ENCODE data around the gene CCSER2.

Gene CCSER2

DNA sequence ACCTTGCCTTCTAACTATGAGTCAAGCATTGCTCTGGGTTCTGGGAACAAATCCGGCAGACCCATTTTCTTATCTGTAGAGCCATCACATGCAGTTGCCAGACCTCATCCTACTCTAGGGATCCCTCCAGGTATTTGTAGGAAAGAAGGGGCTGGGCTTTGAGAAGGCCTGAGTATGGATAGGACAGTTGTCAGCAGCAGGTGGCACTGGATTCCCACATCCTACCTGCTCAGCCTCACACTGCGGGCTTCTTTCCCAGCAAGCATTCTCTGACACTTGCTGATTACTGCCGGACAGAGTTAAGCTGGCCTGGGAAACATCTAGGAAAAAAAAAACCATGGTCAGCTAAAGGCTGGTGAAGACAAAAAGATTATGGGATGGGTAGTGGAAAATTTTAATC, 224.1 kb downstream of the CCSER2 start:
- no peak for DNase-seq (ENCODE audit: extremely low spot score)
- CTCF ChIA-PET, result interaction anchor here (1.0 kb wide), 1 partner anchor 15 kb away, joined by 3 read pairs; no protein-coding TSS in a partner anchor
- TF ChIP-seq ZNF384 (IDR thresholded peaks at IDR 0.05) (no peak), L3MBTL2 (conservative IDR thresholded peaks at IDR 0.05) (no peak), CTBP1 (IDR thresholded peaks at IDR 0.05; ENCODE audit: borderline replicate concordance) (no peak), ARNT (IDR thresholded peaks at IDR 0.05) (no peak), HDGF (IDR thresholded peaks at IDR 0.05; ENCODE audit: borderline replicate concordance) (no peak), FOXA1 (IDR thresholded peaks at IDR 0.05) (no peak), FOXK2 (IDR thresholded peaks at IDR 0.05) (no peak), SUZ12 (IDR thresholded peaks at IDR 0.05) (no peak), ELF4 (IDR thresholded peaks at IDR 0.05) (no peak), LEF1 (IDR thresholded peaks at IDR 0.05; ENCODE audit: borderline replicate concordance) (no peak), SP1 (IDR thresholded peaks at IDR 0.05) (no peak), BHLHE40 (IDR thresholded peaks at IDR 0.05; ENCODE audit: borderline replicate concordance) (no peak), FOXM1 (IDR thresholded peaks at IDR 0.05; ENCODE audit: borderline replicate concordance) (no peak), NFRKB (IDR thresholded peaks at IDR 0.05) (no peak), TARDBP (IDR thresholded peaks at IDR 0.05) (no peak)
- TF ChIP-seq, protein P1, sequence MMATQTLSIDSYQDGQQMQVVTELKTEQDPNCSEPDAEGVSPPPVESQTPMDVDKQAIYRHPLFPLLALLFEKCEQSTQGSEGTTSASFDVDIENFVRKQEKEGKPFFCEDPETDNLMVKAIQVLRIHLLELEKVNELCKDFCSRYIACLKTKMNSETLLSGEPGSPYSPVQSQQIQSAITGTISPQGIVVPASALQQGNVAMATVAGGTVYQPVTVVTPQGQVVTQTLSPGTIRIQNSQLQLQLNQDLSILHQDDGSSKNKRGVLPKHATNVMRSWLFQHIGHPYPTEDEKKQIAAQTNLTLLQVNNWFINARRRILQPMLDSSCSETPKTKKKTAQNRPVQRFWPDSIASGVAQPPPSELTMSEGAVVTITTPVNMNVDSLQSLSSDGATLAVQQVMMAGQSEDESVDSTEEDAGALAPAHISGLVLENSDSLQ (IDR thresholded peaks at IDR 0.05), result no peak
- POLR2A ChIA-PET, result no interaction called here

- DNase-seq (ENCODE audit: extremely low spot score), result no peak
- ChIA-PET POLR2A (no interaction called here), CTCF (no interaction called here)
- TF ChIP-seq NFRKB (IDR thresholded peaks at IDR 0.05), result no peak
- no peak for TF ChIP-seq HDGF (IDR thresholded peaks at IDR 0.05; ENCODE audit: borderline replicate concordance)
- no peak for TF ChIP-seq BHLHE40 (IDR thresholded peaks at IDR 0.05; ENCODE audit: borderline replicate concordance)
- TF ChIP-seq, protein P1 (IDR thresholded peaks at IDR 0.05), result no peak
- TF ChIP-seq ARNT (IDR thresholded peaks at IDR 0.05), result no peak
- no peak for TF ChIP-seq LEF1 (IDR thresholded peaks at IDR 0.05; ENCODE audit: borderline replicate concordance)
- TF ChIP-seq CTBP1 (IDR thresholded peaks at IDR 0.05; ENCODE audit: borderline replicate concordance), result no peak
- no peak for TF ChIP-seq SUZ12 (IDR thresholded peaks at IDR 0.05)
- no peak for TF ChIP-seq TARDBP (IDR thresholded peaks at IDR 0.05)
- no peak for TF ChIP-seq SP1 (IDR thresholded peaks at IDR 0.05)
- no peak for TF ChIP-seq FOXK2 (IDR thresholded peaks at IDR 0.05)
These were observed 234.2 kb downstream of the CCSER2 start for GRCh38 chr10:84562592-84562991.

- POLR2A ChIA-PET, result no interaction called here
- no peak for TF ChIP-seq NFRKB (IDR thresholded peaks at IDR 0.05)
- no peak for TF ChIP-seq LEF1 (IDR thresholded peaks at IDR 0.05; ENCODE audit: borderline replicate concordance)
- CTCF ChIA-PET, result interaction anchor here (0.7 kb wide), 1 partner anchor 192 kb away, joined by 4 read pairs; no protein-coding TSS in a partner anchor
- DNase-seq (ENCODE audit: extremely low spot score), result no peak
These were observed 235.0 kb downstream of the CCSER2 start for GRCh38 chr10:84563355-84563754.

DNA sequence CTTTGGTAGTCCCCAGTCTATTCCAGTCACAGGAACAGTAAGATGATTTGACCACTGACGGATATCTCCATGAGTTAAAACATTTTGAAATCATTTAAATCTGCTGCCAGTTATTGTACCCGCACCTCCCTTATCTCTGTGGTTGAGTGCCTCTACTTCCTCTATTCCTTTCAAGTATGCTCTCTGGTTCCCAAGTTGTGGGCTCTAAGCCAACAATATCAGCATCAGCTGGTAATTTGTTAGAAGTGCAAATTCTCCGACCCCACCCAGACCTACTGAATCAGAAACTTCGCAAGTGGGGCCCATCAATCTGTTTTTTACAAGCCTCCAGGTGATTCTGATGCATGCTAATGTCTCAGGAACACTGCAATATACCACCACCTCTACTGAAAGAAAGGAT, 235.5 kb downstream of the CCSER2 start:
- TF ChIP-seq ZNF384 (IDR thresholded peaks at IDR 0.05), result no peak
- no peak for TF ChIP-seq HDGF (IDR thresholded peaks at IDR 0.05; ENCODE audit: borderline replicate concordance)
- TF ChIP-seq FOXK2 (IDR thresholded peaks at IDR 0.05), result no peak
- no peak for TF ChIP-seq BHLHE40 (IDR thresholded peaks at IDR 0.05; ENCODE audit: borderline replicate concordance)
- no peak for TF ChIP-seq ELF4 (IDR thresholded peaks at IDR 0.05)
- TF ChIP-seq FOXM1 (IDR thresholded peaks at IDR 0.05; ENCODE audit: borderline replicate concordance), result no peak
- TF ChIP-seq ARNT (IDR thresholded peaks at IDR 0.05), result no peak
- TF ChIP-seq L3MBTL2 (conservative IDR thresholded peaks at IDR 0.05), result no peak
- TF ChIP-seq FOXA1 (IDR thresholded peaks at IDR 0.05), result no peak
- TF ChIP-seq, protein P1 (IDR thresholded peaks at IDR 0.05), result no peak
- no peak for TF ChIP-seq SP1 (IDR thresholded peaks at IDR 0.05)
- ChIA-PET CTCF (interaction anchor here (0.7 kb wide), 2 partner anchors 24 to 192 kb away, joined by 4 to 5 read pairs; no protein-coding TSS in a partner anchor), POLR2A (no interaction called here)
- no peak for DNase-seq (ENCODE audit: extremely low spot score)

- no peak for TF ChIP-seq HDGF (IDR thresholded peaks at IDR 0.05; ENCODE audit: borderline replicate concordance)
- no peak for TF ChIP-seq LEF1 (IDR thresholded peaks at IDR 0.05; ENCODE audit: borderline replicate concordance)
- no peak for TF ChIP-seq CTBP1 (IDR thresholded peaks at IDR 0.05; ENCODE audit: borderline replicate concordance)
- no peak for TF ChIP-seq NFRKB (IDR thresholded peaks at IDR 0.05)
- TF ChIP-seq SUZ12 (IDR thresholded peaks at IDR 0.05), result no peak
- no peak for TF ChIP-seq TARDBP (IDR thresholded peaks at IDR 0.05)
- TF ChIP-seq, protein P1 (IDR thresholded peaks at IDR 0.05), result no peak
- TF ChIP-seq ELF4 (IDR thresholded peaks at IDR 0.05), result no peak
- no peak for TF ChIP-seq ZNF384 (IDR thresholded peaks at IDR 0.05)
- TF ChIP-seq SP1 (IDR thresholded peaks at IDR 0.05), result no peak
- TF ChIP-seq FOXM1 (IDR thresholded peaks at IDR 0.05; ENCODE audit: borderline replicate concordance), result no peak
- no peak for TF ChIP-seq BHLHE40 (IDR thresholded peaks at IDR 0.05; ENCODE audit: borderline replicate concordance)
- no peak for TF ChIP-seq FOXA1 (IDR thresholded peaks at IDR 0.05)
- CTCF ChIA-PET, result interaction anchor here (0.9 kb wide), 1 partner anchor 23 kb away, joined by 4 read pairs; no protein-coding TSS in a partner anchor
- POLR2A ChIA-PET, result no interaction called here
- no peak for DNase-seq (ENCODE audit: extremely low spot score)
These were observed 237.6 kb downstream of the CCSER2 start for GRCh38 chr10:84565881-84566582.
